Inferior parietal cortex (tissue), 1 donor: Measurements from ENCODE around the gene SPATA18.

Experiments used
- DNase-seq: peaks from one replicate; pipeline ENCODE4 v3.0.0-alpha.2; 2016; ENCODE audit errors: extremely low spot score

SPATA18 gene

DNA sequence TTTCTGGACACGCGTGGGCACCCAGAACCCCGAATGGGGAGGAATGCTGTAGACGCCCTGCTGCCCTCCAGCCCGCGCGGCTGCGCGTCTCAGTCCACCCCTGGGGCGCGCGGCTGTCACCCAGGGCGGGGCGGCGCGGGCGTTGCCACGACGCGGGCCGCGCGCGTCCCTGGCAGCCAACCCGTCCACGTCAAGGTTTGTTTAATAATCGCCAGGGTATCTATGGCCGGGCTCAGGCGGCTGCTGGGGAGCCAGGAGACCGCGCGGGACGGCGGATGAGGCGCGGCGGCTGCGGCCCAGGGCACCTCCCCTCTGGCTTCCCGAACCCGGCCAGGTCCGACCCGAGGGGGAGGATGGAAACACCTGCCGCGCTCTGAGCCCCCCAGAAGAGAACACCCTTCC lies at the start of gene SPATA18:
SPATA18 (plus strand) TSS at position 92 of the 402 bp plus-strand sequence. CDS start 401 bp downstream, outside the sequence.
- no peak for DNase-seq

- no peak for DNase-seq
Measured at GRCh38 chr4:52001616-52002015, 49.5 kb upstream of the SPATA18 start.

DNA sequence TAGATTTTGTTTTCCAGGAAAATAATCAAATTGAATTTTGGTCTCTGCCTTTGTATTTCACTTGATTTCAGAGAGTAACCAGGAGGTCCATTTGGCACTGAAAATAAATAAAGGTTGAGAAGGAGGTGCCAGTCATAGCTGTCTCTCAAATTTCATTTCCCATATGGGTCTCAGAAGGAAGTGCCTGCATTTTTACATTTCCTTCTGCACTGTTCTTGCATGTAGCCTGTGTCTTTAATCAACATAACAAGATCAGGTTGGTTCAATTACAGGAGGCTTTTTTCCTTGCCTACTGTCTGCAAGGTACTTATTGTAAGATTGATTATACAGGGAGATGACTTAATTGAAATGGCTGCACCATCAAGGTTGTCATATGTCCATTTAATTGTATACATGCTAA lies 46.7 kb upstream of the SPATA18 start:
- DNase-seq = no peak

DNA sequence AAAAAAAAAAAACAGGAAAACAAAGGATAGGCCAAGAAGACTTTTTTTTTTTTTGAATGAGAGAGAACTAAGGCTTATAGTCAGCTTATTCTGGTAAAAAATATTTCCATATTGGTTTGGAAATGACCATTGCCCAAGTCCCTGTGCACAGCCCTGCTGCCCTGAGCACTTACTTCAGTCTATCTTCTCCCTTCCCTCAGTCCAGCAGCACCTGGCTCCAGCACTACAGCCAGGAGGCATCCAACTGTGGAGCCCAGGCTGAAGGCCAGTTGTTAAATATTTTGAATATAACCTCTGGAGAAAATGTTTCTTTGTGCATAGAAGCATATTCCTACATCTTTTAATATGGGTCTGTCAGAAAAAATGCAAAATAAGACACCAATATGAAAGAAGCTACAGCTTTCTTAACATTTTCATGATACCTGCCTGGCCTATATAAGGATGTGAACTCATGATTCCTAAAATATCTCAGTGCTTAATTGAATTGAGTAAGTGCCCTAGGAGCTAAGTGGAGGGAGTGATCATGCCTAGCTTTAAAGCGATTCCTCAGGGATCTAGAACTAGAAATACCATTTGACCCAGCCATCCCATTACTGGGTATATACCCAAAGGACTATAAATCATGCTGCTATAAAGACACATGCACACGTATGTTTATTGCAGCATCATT lies 45.4 kb upstream of the SPATA18 start:
- no peak for DNase-seq

DNA sequence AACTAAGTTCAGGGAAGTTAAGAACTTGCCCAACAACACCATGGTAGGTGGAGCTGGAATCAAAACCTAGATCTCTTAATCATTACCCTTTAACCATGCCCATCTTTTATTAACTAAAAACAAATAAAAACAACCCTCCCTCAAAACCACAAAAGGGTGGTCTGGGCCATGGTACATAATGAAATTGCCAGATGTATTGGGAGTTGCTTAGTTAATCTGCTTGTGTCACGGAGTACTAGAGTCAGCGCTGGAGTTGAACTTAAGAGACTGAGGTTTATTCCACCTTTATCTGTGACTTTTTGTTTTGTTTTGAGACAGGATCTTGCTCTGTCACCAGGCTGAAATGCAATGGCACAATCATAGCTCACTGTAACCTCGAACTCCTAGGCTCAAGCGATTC lies 44.2 kb upstream of the SPATA18 start:
- no peak for DNase-seq

GRCh38 chr4:52010986-52011385 lies 40.1 kb upstream of the SPATA18 start:
- DNase-seq = no peak

DNA sequence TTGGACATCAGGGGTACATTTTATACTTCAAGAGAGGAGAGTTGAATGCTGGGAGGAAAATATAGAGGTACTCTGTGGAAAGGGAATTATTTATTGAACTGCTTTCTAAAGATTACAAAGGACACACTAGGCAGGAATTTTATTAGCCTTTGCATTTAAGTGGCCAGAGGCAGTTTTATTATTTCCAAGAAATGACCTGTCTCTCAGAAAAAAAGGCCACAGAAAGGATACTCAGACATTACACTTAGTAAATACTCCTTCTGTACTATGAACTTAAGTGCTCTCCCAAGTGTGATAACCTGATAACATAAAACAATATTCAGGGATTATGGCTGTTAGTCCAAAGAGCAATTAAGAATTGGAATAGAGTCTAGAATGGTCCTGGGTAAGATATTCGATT lies 38.5 kb upstream of the SPATA18 start:
- no peak for DNase-seq

GRCh38 chr4:52014903-52015302 lies 36.2 kb upstream of the SPATA18 start:
- DNase-seq = no peak

GRCh38 chr4:52015366-52015765 lies 35.7 kb upstream of the SPATA18 start:
- DNase-seq = no peak

DNA sequence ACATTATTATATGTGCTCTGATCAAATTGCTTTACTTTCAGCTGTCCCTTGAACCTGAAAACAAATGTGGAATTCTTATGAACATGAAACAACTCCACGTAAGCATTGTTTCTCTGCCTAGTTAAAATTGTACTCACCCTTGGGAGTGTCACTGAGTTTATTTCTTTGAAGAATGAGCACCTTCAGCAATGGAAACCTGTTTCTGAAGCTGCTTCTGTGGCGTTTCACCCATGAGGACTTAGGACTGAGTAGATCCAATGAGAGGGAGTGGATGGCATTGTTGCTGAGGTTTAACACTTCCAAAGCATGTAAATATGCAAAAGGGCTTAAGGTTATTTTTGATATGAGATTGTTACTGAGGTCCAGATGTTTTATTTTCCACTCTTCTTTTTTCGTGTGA lies 34.1 kb upstream of the SPATA18 start:
- no peak for DNase-seq

GRCh38 chr4:52017814-52018213 lies 33.3 kb upstream of the SPATA18 start:
- no peak for DNase-seq

- no peak for DNase-seq
Measured at GRCh38 chr4:52019936-52020657, 31.0 kb upstream of the SPATA18 start, which contains the start of gene LRRC66. Gene LRRC66 (minus strand): TSS chr4:52020363. CDS start chr4:52017613, 2,750 bp downstream.

DNA sequence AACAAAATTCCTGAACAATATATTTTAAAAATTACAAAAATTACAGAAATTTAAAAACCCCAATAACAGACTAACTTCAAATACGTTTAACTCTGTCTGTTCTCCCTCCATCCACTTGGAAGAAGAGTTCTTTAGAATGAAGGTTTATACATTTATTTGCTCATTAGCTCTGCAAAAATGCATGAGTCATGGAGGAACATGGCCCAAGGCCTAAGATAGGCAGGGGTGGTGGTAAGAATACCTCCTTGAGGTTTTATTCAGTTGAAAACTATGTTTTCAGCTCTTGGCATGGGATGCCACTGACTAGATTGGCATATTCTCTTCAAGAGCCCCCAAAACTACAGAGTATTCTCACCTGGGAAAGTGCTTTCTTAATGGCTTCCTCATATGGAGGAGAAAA lies 22.1 kb upstream of the SPATA18 start:
- DNase-seq = no peak

- no peak for DNase-seq
Measured at GRCh38 chr4:52032005-52032404, 19.1 kb upstream of the SPATA18 start.

DNA sequence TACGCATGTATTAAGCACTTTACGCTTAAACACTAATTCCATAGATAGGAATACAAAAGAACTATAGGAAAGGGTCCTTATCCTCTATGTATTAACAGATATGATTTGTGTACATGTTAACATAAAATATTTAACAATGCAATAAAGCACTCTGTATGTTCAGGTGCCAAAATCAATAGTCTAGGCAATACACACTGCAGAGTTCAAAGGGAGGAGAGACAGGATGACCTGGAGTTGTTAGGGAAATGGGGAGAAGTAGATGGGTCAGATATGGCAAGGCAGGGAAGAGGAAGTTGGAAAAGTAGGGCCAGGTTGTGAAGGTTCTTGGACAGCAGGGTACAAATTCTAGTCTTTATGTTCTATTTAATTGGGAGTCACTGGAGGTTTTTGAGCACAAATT lies 15.9 kb upstream of the SPATA18 start:
- no peak for DNase-seq

GRCh38 chr4:52036886-52037530 lies 14.1 kb upstream of the SPATA18 start:
- no peak for DNase-seq

DNA sequence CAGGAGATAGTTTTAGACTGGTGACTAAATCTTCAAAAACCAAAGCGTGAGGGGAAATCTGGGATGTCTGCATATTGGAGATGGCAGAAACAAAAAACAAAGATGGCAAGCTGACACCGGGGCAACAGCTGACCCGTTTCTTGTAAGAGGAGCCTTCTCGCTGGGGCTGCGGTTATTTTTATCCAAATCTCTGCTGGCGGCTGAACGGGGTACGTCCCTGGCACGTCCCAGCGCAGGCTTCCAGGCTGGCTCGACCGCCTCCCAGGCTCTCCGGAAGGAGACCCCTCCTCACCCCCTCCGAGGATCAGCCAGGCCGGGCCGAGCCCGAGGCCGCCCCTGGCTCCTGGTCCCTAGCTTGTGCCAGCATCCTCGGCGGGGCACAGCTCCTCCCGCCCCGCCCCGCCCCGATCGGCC lies 13.4 kb upstream of the SPATA18 start:
- peak; percentile 50 for DNase-seq

DNA sequence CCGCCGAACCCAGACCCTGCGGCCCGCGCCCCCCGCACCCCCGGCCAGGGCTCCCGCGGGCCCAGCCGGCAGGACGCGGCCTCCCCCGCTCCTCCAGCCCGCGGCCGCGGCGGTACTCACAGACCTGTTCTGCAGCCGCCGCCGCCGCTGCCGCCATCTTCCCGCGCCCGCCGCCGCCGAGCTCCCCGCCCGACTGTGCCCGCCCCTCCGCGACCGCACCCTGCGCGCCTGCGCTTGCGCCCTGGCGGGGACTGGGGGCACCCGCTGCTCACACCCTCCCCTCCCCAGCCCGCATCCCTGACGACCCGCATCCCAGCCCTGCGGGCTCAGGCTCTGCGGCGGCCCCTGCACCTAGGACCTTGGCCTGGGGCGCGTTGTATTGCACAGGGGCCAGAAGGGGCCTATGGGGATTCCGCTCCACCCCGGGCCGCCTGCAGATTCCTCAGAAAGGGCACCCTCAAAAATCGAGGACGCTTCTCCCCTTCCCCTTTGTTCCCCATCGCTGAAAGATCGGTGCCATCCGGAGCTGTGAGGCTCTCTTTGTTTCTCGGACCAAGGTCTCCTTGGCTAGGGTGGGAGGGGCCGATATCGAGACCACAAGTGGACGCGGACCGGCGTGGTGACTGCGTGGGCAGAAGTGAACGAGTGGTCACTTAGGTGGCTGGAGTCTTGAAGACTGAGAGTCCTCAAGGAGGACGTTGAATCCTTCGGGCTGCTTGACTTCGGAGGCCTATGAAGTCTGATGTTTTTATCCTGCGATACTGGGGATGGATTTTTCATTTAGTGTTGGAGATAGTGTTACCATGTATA lies 12.8 kb upstream of the SPATA18 start, which contains the start of gene SGCB:
SGCB (minus strand) TSS at position 197 of the 810 bp plus-strand sequence; CDS start at position 157, 40 bp downstream.
- peak; percentile 74 for DNase-seq

DNA sequence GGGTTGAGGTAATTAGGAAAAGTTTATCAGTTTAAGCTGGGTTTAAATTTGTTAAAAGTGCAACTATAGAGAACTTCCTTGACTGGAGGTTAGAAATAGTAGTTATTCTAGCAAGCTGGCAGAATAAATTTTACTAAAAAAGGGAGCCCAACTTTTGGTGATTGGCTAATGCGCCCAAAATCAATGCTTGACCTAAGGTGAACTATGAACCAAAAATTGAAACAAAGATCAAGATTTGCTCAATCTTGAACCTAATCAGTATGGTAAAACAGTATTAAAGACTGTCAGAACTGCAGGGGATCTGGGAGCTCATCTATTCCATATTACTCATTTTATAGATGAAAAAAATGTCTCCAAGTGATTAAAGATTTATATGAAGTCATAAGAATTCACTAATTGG lies 6.1 kb upstream of the SPATA18 start:
- no peak for DNase-seq

DNA sequence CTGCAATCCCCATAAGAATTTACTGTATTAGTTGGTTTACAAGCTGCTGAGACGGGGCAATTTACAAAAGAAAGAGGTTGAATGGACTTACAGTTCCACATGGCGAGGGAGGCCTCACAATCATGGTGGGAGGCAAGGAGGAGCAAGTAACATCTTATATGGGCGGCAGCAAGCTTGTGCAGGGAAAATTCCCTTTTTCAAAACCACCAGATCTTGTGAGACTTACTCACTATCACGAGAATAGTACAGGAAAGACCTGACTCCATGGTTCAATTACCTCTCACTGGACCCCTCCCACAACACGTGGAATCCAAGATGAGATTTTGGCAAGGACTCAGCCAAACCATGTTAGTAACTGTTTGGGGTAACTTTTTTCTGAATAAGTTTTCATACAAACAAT lies 1.8 kb upstream of the SPATA18 start:
- DNase-seq = no peak

- DNase-seq = no peak
Measured at GRCh38 chr4:52051615-52052474, 741 bp downstream of the SPATA18 start.
